Measurements from ENCODE around the gene SRGAP1.

DNA sequence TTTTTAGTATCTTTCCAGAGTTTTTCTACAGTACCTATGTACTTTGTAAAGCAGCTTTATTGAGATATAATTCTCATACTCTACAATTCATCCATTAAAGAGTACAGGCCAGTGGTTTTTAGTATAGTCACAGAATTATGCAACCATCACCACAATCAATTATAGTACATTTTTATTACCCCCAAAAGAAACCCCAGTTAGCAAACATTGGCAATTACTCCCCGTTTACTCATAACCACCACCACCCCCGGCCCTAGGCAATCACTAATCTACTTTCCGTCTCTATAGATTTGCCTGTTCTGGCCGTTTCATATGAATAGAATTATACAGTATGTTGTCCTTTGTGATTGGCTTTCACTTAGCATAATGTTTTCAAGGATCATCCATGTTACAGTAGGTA is 257.8 kb downstream of the SRGAP1 start:
- TF ChIP-seq, protein P1, sequence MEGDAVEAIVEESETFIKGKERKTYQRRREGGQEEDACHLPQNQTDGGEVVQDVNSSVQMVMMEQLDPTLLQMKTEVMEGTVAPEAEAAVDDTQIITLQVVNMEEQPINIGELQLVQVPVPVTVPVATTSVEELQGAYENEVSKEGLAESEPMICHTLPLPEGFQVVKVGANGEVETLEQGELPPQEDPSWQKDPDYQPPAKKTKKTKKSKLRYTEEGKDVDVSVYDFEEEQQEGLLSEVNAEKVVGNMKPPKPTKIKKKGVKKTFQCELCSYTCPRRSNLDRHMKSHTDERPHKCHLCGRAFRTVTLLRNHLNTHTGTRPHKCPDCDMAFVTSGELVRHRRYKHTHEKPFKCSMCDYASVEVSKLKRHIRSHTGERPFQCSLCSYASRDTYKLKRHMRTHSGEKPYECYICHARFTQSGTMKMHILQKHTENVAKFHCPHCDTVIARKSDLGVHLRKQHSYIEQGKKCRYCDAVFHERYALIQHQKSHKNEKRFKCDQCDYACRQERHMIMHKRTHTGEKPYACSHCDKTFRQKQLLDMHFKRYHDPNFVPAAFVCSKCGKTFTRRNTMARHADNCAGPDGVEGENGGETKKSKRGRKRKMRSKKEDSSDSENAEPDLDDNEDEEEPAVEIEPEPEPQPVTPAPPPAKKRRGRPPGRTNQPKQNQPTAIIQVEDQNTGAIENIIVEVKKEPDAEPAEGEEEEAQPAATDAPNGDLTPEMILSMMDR (IDR thresholded peaks at IDR 0.05; ENCODE audit: insufficient read depth, low read length): no peak
- TF ChIP-seq, protein P2, sequence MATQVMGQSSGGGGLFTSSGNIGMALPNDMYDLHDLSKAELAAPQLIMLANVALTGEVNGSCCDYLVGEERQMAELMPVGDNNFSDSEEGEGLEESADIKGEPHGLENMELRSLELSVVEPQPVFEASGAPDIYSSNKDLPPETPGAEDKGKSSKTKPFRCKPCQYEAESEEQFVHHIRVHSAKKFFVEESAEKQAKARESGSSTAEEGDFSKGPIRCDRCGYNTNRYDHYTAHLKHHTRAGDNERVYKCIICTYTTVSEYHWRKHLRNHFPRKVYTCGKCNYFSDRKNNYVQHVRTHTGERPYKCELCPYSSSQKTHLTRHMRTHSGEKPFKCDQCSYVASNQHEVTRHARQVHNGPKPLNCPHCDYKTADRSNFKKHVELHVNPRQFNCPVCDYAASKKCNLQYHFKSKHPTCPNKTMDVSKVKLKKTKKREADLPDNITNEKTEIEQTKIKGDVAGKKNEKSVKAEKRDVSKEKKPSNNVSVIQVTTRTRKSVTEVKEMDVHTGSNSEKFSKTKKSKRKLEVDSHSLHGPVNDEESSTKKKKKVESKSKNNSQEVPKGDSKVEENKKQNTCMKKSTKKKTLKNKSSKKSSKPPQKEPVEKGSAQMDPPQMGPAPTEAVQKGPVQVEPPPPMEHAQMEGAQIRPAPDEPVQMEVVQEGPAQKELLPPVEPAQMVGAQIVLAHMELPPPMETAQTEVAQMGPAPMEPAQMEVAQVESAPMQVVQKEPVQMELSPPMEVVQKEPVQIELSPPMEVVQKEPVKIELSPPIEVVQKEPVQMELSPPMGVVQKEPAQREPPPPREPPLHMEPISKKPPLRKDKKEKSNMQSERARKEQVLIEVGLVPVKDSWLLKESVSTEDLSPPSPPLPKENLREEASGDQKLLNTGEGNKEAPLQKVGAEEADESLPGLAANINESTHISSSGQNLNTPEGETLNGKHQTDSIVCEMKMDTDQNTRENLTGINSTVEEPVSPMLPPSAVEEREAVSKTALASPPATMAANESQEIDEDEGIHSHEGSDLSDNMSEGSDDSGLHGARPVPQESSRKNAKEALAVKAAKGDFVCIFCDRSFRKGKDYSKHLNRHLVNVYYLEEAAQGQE (IDR thresholded peaks at IDR 0.05; ENCODE audit: insufficient replicate concordance, low read depth): no peak
- TF ChIP-seq POLR2AphosphoS5 (IDR thresholded peaks at IDR 0.05; ENCODE audit: low read depth) (no peak), GABPA (IDR thresholded peaks at IDR 0.05; ENCODE audit: low read depth) (no peak)

All from HL-60 (cell line).